Measurements from ENCODE around the gene PSMB10.
A peak's percentile ranks its signal among the peaks of the same experiment; 100 is the strongest.
"Not testable (repeated sequence)": the region's sequence is repeated elsewhere in the genome, so short reads cannot be mapped to it uniquely, and the experiment has no call there.

Gene PSMB10

DNA sequence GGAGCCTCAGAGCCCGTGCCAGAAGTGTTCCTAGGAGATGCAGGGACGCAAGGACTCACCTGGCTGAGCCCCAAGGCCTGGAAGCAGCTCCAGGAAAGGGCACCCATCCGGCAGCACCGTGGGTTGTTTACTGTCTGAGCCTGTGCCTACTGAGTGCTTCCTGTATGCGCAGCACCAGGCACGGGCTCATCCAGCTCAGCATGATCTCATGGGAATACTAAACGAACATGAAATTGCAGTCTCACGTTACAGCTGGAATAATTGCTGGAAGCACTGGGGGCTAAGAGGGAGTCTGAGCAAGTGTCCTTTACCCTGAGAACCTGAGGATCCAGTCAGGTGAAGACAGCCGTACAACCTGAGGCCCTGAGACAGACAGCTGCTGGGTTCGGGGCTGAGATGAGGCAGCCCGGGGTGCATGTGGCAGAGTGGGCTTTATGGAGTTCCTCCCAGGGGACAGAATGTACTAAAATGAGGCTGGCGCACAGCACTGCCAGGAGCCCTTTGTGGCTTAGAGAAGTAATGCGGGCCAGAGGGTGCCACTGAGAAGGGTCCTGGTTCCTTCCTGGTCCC lies 10.4 kb downstream of the PSMB10 start:
- DNase-seq (ENCODE audit: low read depth in 2 of 2), result no peak

DNA sequence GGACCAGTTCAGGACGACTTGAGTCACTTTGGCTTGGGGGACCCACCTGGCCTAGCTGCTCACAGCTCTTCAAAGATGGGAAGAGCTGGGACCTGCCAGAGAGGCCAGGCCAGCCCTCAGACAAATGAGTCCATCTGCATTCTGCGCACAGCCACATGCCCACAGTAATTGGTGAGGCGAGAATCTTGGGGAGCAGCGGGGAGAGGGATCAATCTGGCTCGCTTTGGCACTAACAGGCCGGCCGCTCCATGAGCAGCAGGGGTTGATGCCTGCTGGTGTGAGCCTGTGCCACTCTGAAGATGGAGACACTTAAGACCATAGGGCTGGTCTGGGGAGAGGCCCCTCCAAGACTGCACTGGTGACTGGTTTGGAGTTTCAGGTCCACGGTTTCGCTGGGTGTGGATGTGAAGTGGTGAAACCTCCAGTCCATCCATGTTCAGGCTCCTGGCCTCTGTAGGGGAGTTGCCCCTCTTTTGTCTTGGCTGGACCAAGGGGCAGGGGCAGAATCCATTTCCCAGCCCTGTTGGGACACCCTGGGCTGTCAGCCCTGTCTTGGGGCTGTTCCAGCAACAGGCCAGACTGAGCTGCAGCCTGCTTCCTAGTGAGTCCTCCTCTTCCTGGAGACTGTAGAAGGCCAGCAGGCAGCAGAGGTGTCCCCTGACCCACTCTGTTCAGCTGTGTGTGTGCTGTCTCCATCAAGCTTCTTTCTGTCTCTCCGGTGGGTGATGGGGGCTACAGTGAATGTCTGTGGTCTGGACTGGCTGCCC lies 12.3 kb downstream of the PSMB10 start:
- DNase-seq (ENCODE audit: low read depth in 2 of 2), result no peak

DNA sequence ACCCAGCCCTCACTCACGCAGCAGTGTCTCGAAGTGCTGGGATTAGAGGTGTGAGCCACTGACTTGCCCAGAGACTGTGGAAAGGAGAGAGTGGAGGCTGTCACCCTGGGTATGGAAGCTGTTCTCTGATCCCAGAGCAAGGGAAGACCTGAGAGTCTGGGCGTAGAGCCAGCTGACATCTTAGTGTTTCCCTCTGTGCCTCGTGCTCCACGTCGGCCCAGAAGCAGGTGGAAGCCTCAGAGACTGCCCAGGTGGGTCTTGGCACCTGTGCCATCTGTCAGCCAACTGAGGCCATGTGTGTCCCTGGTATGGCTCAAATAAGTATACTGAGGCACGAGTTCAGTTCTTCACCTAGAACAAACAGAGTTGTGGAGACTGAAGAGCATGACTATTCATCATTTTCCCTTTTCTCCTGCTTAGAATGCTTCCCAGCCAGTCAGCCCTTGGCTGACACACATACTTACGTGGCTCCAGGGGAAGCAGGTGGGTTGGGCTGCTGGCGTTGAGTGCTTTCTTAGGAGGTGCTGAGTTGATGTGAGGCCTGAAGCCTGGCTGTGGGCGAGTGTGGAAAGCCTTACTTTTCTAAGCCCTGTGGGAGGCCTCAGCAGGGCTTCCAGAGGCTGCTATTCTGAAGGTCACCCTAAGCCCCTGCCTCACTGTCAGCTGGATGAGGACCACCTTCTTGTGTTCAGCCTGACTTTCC lies 13.1 kb downstream of the PSMB10 start:
- no peak for DNase-seq (ENCODE audit: low read depth in 2 of 2)

DNA sequence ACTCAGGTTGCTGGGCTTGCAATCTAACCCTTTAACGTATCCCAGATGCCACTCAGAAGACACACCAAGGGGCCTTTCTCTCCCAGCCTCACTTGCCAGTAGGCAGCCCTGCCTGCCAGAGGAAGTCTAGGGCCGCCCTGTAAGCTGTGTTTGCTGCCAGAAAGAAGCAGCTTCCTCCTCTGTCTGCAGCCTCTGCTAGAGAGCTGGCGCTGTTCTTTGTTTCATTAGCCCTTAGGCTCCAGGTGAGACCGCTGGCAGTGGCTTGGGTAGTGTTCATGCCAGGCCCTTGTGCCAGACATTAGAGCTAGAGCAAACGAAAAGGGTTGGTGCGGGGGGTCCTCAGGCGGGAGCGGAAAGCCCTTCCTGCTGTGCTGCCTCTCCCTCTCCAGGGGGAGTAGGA lies 13.9 kb downstream of the PSMB10 start:
- no peak for DNase-seq (ENCODE audit: low read depth in 2 of 2)

DNA sequence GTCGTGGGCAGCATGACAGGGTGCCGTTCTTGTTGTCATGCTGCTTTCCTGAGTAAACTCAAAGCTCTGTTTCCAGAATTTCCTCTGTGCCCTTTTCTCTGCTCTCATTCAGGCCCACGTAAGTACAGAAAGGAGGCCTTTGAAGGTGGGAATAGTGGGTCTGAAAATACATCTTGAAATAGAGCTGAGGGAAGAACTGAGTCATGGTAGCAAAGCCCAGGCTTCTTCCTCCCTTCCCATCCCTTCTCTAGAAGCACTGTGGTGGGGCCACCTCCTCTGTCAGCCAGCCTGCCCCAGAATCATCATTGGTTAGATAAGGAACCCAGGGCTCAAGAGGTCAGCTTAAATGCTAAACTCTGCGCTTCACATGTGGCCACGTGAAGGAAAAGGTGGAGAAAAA lies 14.4 kb downstream of the PSMB10 start:
- DNase-seq (ENCODE audit: low read depth in 2 of 2), result no peak

DNA sequence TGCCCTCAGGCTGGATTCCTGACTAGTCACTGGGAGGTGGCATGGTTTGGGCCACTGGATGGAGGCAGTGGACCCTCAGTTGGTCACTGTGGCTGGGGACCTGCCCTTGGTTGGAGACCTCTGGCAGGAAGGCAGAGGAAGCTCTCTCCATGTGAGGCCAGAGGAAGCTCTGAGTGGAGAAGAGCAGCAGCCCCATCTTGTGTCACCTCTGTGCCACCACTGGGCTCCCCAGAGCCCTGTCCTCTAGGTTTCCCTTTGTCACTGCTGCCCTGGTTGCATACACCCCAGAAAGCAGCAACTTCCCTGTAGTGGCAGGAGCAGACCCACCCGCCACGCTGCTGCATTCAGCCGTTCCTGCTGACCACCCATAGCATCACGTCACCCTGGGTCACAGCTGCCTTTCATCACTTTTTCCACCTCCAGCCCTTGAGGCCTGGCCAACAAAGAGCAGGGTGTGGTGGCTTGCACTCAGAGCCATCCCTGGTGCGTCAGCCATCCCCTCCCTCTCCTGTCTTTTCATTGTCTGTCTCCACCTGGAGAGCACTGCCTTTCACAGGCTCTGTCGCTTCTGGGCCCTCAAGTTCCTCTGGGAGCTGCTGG lies 16.9 kb downstream of the PSMB10 start:
- no peak for DNase-seq (ENCODE audit: low read depth in 2 of 2)

DNA sequence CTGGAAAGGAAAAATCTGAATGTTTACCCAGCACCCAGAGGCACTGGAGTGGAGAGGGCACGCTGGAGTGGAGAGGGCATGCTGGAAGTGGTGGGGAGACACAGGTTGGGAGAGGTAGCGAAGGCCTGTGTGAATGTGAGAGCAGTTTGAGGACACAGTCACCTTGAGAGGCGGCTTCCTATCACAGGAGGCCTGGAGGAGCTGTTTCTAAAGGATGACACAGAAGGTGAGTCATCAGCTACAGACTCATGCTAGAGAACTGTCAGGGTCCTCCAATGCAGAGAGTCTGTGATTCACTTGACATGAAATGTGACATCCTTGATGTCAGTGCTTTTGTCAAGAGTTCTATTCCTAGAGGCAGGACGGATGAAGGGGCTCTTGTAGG lies 18.8 kb downstream of the PSMB10 start:
- peak in 1 of 2 experiments; percentile 36 for DNase-seq (ENCODE audit: low read depth in 2 of 2)

DNA sequence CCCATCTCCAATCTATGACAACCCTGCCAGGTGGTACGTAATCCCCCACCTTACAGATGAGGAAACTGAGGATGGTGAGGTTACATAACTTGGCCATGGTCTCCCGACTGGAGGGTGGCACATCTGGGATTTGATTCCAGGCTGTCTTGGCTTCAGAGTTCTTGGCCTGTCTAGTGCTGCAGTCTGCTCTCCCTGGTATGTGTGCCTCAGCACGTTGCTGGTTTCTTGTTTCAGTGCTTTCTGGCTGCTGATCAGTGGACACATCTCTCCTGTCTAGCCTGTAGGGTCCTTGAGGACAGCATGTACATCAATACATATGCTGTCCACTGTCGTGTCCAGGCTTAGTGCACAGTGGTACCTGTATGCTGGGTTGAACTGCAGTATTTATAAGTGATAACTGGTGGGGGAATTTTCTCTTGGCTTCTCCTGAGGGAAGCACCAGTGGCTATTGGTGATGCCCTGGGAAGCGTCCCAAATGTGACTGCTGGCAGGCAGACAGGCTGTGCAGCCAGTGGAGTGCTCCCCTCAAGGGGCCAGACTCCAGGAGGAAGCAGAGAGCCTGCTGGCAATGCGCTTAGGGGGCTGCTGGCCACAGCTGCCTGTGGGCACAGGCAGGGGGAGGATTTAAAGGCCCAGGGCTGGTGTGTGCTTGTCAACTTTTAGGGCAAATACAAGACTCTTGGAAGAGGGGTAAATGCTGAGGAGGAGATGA lies 19.4 kb downstream of the PSMB10 start:
- DNase-seq (ENCODE audit: low read depth in 2 of 2), result no peak

DNA sequence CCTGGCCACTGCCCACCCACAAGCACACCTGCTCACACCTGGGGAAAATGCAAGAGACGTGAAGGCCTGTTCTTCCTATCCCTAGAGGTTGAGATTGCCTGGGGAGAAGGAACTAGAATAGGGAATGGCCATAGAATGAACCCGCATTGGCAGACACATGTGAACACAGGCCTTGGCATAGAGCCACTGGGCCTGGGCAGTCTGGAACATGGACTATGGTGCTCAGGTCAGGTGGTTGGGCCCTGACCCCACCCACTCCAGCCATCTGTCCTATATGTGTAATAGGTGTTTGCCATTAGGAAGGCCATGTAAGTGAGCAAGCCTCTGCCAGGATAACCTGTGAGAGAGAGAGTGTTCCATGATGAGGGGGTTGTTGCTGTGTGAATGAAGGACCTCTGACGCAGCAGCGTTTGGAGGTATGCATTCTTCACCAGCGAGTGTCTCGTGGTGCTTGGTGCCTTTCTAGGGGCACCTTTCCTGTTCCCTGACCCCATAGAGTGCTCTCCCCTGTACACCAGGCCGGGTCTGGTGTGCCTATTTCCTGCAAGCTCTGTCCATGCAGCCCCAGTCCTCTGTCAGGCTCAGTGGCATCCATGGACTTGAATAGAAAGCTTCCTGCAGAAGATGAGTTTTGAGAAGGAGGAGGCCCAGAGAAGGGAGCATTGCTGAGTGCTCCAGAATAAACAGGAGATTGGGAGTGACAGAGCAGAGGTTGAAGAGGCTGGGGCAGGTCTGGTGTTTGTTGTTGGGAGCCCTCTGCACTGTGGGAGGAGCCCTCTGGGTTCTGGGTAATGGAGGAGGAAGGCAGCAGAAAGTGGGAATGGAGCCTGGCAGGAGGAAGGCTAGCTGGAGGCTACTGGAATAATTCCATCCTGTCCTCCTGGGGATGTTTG lies 20.6 kb downstream of the PSMB10 start:
- DNase-seq (ENCODE audit: low read depth in 2 of 2), result no peak

DNA sequence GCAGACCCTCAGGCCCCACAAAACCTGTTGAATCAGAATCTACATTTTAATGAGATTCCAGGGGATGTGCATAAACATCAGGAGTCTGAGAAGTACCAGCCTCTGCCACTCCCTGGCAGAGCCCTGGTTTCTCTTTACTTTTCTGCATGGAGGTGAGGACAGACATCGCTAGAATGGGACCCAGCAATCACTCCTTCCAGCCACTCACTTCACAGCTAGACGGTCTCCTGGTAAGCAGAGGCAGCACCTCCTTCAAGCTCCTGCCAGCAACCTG lies 21.2 kb downstream of the PSMB10 start:
- DNase-seq (ENCODE audit: low read depth in 2 of 2), result not testable (repeated sequence)

DNA sequence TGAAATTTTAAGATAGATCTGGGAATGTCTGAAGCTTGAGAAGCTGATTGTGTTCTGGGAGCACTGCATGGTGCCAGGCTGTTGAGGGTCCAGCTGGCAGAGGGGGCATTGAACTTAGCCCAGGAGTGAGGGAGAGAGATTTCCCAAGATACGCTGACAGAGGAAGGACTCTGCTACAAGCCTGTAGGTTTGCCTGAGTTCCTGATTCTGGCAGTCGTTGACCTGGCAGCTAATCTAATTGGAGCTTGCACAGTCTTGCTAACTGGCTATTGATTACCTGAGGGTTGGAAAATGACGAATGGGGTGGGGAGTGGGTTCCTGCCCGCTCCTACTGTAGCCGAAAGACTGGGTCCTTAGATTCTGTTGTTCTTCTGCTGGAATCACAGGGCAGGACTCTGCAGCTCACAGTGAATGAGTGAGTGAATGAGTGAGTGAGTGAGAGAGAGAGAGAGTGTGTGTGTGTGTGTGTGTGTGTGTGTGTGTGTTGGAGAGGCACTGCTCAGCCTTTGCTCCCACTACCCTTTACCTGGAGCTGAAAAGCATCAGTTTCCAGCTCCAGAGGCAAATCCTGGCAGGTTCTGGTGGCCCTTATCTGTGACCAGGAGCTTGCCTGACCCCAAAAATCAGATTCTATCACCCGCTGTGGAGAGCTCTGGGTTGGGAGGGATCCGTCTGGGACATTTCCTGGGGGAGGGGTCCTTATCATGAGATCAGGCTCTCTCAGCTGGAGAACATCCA lies 21.7 kb downstream of the PSMB10 start:
- DNase-seq (ENCODE audit: low read depth in 2 of 2), result no peak

DNA sequence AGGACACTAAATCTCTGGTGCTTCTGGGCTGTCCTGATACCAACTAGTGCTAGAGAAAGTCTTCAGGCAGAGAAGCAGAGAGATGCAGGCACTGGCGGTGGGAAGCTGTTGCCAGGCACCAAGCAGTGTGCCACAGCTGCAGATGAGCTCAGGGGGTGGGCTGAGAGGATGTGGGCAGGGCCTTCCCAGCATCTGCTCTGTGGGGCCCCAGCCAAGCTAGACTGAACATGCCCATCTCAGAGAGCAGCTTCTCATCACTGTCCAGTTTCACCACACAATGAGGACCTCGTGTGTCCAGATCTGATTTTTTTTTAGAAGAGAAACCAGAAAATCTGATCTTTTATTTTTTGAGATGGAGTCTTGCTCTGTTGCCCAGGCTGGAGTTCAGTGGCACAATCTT lies 26.5 kb downstream of the PSMB10 start:
- DNase-seq (ENCODE audit: low read depth in 2 of 2), result no peak

DNA sequence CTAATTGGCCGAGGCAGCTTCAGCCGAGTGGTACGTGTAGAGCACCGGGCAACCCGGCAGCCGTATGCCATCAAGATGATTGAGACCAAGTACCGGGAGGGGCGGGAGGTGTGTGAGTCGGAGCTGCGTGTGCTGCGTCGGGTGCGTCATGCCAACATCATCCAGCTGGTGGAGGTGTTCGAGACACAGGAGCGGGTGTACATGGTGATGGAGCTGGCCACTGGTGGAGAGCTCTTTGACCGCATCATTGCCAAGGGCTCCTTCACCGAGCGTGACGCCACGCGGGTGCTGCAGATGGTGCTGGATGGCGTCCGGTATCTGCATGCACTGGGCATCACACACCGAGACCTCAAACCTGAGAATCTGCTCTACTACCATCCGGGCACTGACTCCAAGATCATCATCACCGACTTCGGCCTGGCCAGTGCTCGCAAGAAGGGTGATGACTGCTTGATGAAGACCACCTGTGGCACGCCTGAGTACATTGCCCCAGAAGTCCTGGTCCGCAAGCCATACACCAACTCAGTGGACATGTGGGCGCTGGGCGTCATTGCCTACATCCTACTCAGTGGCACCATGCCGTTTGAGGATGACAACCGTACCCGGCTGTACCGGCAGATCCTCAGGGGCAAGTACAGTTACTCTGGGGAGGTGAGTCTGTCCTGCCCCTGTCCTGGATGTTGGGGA lies 27.5 kb downstream of the PSMB10 start:
- no peak for DNase-seq (ENCODE audit: low read depth in 2 of 2)

DNA sequence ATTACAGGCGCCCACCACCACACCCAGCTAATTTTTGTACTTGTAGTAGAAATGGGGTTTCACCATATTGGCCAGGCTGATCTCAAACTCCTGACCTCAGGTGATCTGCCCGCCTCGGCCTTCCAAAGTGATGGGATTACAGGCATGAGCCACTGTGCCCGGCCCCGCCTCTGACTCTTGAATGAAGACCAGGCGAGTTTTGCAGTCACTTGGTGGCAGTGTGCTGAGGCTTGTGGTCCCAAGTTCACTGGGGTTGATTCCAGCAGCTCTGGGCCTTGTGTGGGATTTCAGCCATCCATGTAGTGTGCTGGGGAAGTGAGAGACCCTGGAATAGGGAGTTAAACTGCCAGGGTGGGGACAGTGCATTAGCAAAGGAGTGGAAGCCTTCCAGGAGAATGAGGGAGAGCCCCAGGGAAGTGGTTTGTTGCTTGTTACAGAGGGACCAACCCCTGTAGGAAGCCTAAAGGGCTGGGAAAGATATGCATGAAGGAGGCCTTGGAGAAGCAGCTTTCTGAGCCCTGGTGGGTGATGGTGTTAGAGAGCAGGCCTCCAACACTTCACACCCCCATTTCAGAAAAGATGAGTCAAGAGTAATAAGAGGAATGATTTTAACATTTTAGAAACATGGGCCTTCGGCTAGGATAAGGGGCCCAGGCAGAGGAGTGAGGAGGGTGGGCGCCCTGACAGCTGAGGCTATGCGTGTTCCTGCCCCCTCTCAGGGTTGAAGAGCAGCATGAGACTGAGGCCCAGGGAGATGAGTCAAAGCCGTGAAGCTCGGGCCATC lies 29.1 kb downstream of the PSMB10 start:
- no peak for DNase-seq (ENCODE audit: low read depth in 2 of 2)

DNA sequence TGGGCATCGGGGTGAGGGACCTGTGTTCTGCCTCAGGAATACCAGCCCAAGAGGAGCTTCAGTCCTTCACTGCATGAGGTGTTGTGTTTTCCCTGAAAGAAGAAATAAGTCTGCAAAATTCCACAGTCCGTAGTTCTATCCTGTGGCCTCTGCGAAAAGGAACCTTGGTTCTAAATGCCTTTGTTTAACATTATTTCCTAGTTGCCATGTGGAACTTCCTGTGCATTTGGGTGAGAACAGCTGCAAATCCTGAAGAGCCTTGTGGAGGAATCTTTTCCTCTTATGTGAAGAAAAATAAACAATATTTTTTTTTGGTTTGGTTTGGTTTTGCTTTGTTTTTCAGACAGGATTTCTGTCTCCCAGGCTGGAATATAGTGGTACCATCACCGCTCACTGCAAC lies 33.8 kb downstream of the PSMB10 start:
- no peak for DNase-seq (ENCODE audit: low read depth in 2 of 2)

DNA sequence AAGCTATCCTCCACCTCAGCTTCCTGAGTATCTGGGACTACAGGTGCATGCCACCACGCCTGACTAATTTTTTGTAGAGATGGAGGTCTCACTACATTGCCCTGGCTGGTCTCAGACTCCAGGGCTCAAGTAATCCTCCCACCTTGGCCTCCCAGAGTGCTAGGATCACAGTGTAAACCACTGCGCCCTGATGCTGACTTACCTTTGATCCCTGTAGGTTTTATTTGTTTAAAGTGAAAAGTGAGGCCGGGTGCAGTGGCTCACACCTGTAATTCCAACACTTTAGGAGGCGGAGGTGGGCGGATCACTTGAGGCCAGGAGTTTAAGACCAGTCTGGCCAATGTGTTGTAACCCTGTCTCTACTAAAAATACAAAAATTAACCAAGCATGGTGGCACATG lies 34.9 kb downstream of the PSMB10 start:
- no peak for DNase-seq (ENCODE audit: low read depth in 2 of 2)

DNA sequence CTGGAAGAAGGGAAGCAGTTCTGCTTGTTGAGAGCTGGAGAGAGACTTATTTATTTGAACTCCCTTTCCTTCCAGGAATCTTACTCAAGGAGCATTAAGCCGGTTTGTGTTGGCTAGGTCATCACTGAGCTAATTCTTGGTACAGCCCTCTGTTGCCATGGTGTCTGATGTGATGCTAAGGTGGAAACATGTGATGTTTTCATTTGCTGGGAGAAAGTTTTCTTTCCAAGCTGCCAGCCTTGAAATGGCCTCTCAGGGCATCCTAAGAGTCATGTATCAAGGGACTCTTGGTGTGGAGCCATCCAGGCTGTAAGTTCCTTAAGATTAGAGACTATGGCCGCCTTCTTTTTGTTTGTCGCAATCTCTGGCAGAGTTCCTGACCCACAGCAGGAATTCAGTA lies 39.4 kb downstream of the PSMB10 start:
- DNase-seq (ENCODE audit: low read depth in 2 of 2), result no peak

DNA sequence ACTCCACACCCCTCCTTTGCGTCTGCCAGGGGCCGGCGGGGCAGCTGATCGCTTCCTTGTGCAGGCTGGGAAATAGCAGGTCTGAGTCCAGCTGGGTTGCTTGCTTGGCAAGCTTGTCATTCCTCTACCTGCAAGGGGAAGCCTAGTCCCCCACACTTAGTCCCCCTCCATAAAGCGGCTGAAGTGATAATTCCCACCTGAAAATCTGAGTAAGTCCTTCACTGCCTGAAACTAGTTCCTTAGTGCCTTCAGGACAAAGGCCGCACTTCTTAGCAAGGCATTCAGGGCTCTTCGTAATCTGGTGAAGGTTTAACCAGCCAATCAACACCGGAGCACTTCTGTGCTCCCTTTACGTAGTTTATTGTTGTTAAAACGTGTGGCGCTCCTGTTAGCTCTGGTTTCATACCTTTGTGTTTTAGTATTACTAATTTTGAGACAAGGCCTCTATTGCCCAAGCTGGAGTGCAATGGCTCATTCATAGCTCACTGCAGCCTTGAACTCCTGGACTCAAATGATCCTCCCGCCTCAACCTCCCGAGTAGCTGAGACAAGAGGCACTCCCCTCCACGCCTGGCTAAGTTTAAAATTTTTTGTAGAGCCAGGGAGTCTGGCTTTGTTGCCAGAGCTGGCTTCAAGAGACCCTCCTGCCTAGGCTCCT lies 42.8 kb downstream of the PSMB10 start:
- DNase-seq (ENCODE audit: low read depth in 2 of 2), result no peak

Measured in fibroblast of skin of left quadriceps (primary cell).